Calu3 (cell line): ENCODE measurements around the gene AGPAT3. TPM values are rescaled to one million over a fixed set of nuclear protein-coding genes. Genes with fewer than 3 reads are reported as not detected.

Source experiments
- BruUV-seq: library from RNA; stranded (reverse); fragments of 400-500 nt; replicated peaks from 2 replicates; lab custom pipeline; 2021; lab: Mats Ljungman, UMichigan
- CTCF ChIA-PET: fragments of 300-600 bp; sonication (Branson Sonifier 250); formaldehyde crosslinking; loops from one replicate; lab custom pipeline; 2022; ENCODE audit warnings: antibody characterized with exemption; lab: Charles Lee
- DNase-seq: peaks from one replicate; pipeline ENCODE4 v3.0.0; 2022
- H3K27ac Mint-ChIP-seq: one replicate; pipeline ENCODE4 v1.8.0; 2022; ENCODE audit warnings: mixed read lengths; ENCODE audit not compliant: unreplicated experiment
- H3K27me3 Mint-ChIP-seq: one replicate; pipeline ENCODE4 v1.8.0; 2022; ENCODE audit warnings: mixed read lengths; ENCODE audit not compliant: unreplicated experiment
- H3K36me3 Mint-ChIP-seq: one replicate; pipeline ENCODE4 v1.8.0; 2022; ENCODE audit warnings: mild to moderate bottlenecking, moderate library complexity, mixed read lengths; ENCODE audit not compliant: insufficient read depth, unreplicated experiment
- H3K4me1 Mint-ChIP-seq: one replicate; pipeline ENCODE4 v1.8.0; 2022; ENCODE audit warnings: mild to moderate bottlenecking, low read depth, mixed read lengths; ENCODE audit not compliant: unreplicated experiment
- H3K4me3 Mint-ChIP-seq: one replicate; pipeline ENCODE4 v1.8.0; 2022; ENCODE audit warnings: mild to moderate bottlenecking, low read depth, moderate library complexity, mixed read lengths; ENCODE audit not compliant: unreplicated experiment
- H3K9me3 Mint-ChIP-seq: one replicate; pipeline ENCODE4 v1.8.0; 2022; ENCODE audit warnings: low read depth, mixed read lengths; ENCODE audit not compliant: unreplicated experiment
- intact Hi-C: fragments of 100-400 bp; cut with micrococcal nuclease; formaldehyde crosslinking; loops from one replicate; pipeline ENCODE4 v1.10.0; 2022; ENCODE audit not compliant: unreplicated experiment
- total RNA-seq: library from RNA; stranded (reverse); gene quantifications from 2 replicates; pipeline ENCODE4 v1.2.3, GENCODE V29; 2022
- TF ChIP-seq, protein P1 (sequence below): fragments of 200-600 bp; IDR thresholded peaks from one replicate; pipeline ENCODE4 v1.8.0; 2022; ENCODE audit warnings: antibody characterized with exemption; ENCODE audit not compliant: unreplicated experiment

AGPAT3 gene
- total RNA-seq, 1 experiment from 2014 or later = 61.2 TPM

DNA sequence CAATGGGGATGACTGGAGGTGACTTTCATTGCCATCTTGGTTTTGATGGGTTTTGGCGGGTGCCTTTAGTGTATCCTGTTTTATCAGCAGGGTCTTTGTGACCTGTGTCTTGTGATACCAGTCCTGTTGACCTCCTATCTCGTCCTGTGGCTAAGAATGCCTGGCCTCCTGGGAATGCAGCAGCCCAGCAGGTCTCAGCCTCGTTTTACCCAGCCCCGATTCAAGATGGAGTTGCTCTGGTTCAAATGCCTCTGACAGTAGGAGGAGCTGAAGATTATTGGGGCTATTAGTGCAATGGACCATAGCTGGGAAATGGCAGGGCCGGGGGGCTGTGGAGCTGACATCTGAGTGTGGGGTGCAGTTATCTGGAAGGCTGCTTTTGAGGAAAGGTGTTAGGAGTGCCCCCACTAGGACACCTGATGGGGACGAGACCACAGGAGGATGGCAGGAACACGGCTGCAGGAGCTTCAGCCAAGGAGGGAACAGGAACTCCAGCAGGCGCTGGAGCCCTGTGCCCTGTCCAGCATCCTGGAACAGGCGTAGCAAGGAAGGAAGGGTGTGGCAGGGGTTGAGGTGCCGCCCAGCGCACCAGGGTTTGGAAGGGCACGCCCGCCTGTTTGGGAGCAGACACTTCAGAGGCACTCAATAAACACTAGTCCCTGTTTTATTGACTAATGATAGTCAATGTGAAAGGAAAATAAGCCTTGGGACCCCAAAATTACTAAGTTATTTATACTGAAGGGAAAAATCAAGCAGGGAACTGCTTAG lies 15.3 kb upstream of the AGPAT3 start:
- CTCF ChIA-PET = no interaction called here
- Mint-ChIP-seq H3K27me3 (peaks cover 13% of the 10 kb centered on the region), H3K4me3 (no peak overlapping the region), H3K4me1 (peaks cover 8% of the 10 kb centered on the region), H3K36me3 (peaks cover 4% of the 10 kb centered on the region), H3K27ac (no peak overlapping the region), H3K9me3 (peaks cover 2% of the 10 kb centered on the region)
- TF ChIP-seq, protein P1, sequence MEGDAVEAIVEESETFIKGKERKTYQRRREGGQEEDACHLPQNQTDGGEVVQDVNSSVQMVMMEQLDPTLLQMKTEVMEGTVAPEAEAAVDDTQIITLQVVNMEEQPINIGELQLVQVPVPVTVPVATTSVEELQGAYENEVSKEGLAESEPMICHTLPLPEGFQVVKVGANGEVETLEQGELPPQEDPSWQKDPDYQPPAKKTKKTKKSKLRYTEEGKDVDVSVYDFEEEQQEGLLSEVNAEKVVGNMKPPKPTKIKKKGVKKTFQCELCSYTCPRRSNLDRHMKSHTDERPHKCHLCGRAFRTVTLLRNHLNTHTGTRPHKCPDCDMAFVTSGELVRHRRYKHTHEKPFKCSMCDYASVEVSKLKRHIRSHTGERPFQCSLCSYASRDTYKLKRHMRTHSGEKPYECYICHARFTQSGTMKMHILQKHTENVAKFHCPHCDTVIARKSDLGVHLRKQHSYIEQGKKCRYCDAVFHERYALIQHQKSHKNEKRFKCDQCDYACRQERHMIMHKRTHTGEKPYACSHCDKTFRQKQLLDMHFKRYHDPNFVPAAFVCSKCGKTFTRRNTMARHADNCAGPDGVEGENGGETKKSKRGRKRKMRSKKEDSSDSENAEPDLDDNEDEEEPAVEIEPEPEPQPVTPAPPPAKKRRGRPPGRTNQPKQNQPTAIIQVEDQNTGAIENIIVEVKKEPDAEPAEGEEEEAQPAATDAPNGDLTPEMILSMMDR = no peak
- DNase-seq = no peak
- intact Hi-C loops = no loop called here
- no TSS peak for BruUV-seq

DNA sequence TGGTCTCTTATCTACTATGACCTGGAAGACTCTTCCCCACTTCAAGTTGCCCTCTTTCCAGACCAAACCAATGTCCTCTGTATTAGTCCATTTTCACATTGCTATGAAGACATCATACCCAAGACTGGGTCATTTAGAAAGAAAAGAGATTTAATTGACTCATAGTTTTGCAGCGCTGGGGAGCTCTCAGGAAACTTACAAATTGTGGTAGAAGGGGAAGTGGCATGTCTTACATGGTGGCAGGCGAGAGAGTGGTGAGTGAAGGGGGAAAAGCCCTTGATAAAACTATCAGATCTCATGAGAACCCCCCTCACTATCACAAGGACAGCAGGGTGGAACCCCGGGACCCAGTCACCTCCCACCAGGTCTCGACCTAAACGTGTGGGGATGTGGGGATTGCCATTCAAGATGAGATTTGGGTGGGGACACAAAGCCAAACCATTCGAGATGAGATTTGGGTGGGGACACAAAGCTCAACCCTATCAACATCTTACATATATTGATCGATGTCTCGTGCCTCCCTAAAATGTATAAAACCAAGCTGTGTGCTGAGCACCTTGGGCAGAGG lies 14.2 kb upstream of the AGPAT3 start:
- TF ChIP-seq, protein P1 = no peak
- CTCF ChIA-PET = no interaction called here
- intact Hi-C loops = no loop called here
- H3K36me3 Mint-ChIP-seq = peaks cover 4% of the 10 kb centered on the region
- peaks cover 24% of the 10 kb centered on the region for H3K27me3 Mint-ChIP-seq
- no peak overlapping the region for H3K4me3 Mint-ChIP-seq
- no peak for DNase-seq
- no TSS peak for BruUV-seq
- H3K4me1 Mint-ChIP-seq = peaks cover 8% of the 10 kb centered on the region
- no peak overlapping the region for H3K27ac Mint-ChIP-seq
- peaks cover 2% of the 10 kb centered on the region for H3K9me3 Mint-ChIP-seq

DNA sequence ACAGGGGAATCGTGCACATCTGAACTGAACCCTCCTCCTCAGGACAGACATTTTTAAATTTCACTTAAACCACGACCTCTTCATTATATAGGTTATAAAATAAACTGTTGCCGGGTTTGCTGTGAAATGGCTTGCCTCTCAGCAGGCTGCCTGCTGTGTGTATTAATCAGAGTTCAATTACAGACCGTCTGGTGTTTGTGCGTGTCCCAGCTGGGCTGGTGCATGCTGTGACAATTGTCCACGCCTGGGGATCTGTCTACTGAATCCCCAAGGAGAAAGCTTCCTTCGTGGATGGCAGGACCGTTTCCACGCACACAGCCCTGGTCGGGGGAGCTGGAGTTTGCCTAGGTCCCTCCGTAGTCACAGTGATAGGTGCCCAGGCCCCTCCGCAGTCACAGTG lies 13.4 kb upstream of the AGPAT3 start:
- H3K27me3 Mint-ChIP-seq = peaks cover 31% of the 10 kb centered on the region
- DNase-seq = no peak
- CTCF ChIA-PET = no interaction called here
- H3K9me3 Mint-ChIP-seq = peaks cover 2% of the 10 kb centered on the region
- BruUV-seq = no TSS peak
- intact Hi-C loops = no loop called here
- peaks cover 4% of the 10 kb centered on the region for H3K36me3 Mint-ChIP-seq
- no peak overlapping the region for H3K4me3 Mint-ChIP-seq
- TF ChIP-seq, protein P1 = no peak
- peaks cover 8% of the 10 kb centered on the region for H3K4me1 Mint-ChIP-seq
- H3K27ac Mint-ChIP-seq = no peak overlapping the region

DNA sequence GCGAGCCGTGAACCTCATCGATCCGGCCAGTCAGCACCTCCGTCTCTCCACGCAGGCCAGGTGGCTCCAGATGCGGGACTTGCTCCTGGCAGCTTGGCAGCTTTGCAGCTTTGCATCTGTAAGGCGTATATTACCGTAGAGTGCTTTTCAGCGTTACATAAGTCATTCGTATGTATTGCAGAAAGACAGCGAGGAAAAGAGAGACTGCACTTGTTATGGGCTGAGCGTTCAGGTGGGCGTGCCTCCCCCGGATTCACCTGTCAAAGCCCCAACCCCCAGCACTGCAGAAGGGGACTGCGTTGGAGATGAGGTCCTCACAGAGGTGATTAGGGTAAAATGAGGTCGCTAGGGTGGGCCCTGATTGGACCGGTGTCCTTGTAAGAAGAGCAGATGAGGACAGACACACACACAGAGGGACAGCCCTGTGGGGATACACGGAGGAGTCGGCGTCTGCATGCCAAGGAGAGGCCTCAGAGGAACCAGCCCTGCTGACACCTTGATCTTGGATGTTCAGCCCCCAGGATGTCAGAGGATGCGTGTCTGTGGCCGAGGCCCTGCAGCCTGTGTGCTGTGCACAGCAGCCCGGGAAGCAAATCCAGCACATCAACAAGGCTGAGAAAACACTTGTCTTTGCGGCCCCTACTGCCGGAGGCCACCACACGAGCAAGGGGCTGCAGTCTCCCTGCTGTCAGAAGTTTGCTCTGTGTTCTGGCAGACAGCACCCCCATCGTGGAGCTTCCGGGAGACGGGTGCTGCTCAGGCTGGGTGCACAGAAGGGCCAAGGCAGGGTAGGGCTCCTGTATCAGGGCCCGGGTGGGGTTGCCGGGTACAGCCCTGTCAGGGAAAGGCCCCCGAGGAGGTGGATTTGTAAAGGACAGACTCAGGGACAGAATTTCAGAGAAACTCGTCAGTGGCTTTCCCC lies 10.9 kb upstream of the AGPAT3 start:
- CTCF ChIA-PET = no interaction called here
- Mint-ChIP-seq H3K9me3 (peaks cover 2% of the 10 kb centered on the region), H3K27ac (no peak overlapping the region), H3K4me3 (no peak overlapping the region), H3K4me1 (peaks cover 8% of the 10 kb centered on the region), H3K27me3 (peaks cover 31% of the 10 kb centered on the region), H3K36me3 (peaks cover 4% of the 10 kb centered on the region)
- TF ChIP-seq, protein P1 = no peak
- DNase-seq = no peak
- intact Hi-C loops = no loop called here
- BruUV-seq = no TSS peak
